WI38 (cell line): ENCODE results near the gene MEF2A.
"Not testable (repeated sequence)": the region's sequence is repeated elsewhere in the genome, so short reads cannot be mapped to it uniquely, and the experiment has no call there.

Experiments used
- H3K4me3 ChIP-seq: 2 replicates; pipeline ENCODE4 v1.5.1; 2011; ENCODE audit warnings: low read depth, mild to moderate bottlenecking, control low read depth, low read length
- TF ChIP-seq, protein P1 (sequence below): IDR thresholded peaks from 2 replicates; pipeline ENCODE4 v1.5.1; 2012; ENCODE audit warnings: low read depth, mild to moderate bottlenecking, control low read depth, low read length

The MEF2A gene

GRCh38 chr15:99729327-99729726, 163.5 kb downstream of the MEF2A start:
- TF ChIP-seq, protein P1, sequence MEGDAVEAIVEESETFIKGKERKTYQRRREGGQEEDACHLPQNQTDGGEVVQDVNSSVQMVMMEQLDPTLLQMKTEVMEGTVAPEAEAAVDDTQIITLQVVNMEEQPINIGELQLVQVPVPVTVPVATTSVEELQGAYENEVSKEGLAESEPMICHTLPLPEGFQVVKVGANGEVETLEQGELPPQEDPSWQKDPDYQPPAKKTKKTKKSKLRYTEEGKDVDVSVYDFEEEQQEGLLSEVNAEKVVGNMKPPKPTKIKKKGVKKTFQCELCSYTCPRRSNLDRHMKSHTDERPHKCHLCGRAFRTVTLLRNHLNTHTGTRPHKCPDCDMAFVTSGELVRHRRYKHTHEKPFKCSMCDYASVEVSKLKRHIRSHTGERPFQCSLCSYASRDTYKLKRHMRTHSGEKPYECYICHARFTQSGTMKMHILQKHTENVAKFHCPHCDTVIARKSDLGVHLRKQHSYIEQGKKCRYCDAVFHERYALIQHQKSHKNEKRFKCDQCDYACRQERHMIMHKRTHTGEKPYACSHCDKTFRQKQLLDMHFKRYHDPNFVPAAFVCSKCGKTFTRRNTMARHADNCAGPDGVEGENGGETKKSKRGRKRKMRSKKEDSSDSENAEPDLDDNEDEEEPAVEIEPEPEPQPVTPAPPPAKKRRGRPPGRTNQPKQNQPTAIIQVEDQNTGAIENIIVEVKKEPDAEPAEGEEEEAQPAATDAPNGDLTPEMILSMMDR = no peak
- H3K4me3 ChIP-seq = no peak overlapping the region

- H3K4me3 ChIP-seq = no peak overlapping the region
- TF ChIP-seq, protein P1 = peak; percentile 53
Observed at GRCh38 chr15:99729920-99730319, 164.1 kb downstream of the MEF2A start.

GRCh38 chr15:99731336-99732123, 165.7 kb downstream of the MEF2A start:
- TF ChIP-seq, protein P1 = no peak

DNA sequence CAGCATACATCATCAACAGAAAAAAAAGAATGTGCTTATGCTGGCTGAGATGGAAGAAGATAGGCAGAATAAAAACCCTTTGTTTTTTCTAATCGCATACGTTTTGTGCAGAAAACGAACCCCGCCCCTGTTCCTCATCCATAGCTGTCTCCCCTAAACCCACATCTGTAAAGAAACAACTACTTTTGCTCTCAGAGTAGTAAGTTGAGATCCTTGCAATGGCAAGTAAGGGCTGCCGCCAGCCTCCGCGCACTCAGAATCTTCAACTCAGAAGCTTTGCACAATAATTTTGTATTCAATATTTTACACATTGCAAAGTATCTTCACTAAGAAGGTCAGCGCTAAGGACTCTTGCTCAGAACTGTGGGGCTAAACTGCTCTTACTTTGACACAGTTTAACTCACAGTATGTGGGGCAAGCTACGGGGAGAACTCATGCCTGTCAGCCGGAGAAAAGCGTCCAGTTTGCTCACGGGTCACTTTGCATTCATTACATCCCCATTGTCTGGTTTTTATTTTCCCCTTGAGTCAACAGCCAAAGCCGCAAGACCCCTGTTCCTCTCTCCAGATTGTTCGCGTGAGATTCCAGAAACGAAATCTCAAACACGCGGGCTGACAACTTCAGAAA, 166.5 kb downstream of the MEF2A start:
- peak overlapping the region; percentile 81 for H3K4me3 ChIP-seq
- TF ChIP-seq, protein P1 = no peak

More at GRCh38 chr15:99731336-99732123, 165.7 kb downstream of the MEF2A start:
- peak overlapping the region; percentile 81 for H3K4me3 ChIP-seq

GRCh38 chr15:99732751-99733267, 167.0 kb downstream of the MEF2A start:
- H3K4me3 ChIP-seq = peak overlapping the region; percentile 81
- TF ChIP-seq, protein P1 = no peak

GRCh38 chr15:99733268-99734039, 167.7 kb downstream of the MEF2A start, which contains the start of gene LYSMD4:
Gene LYSMD4 (minus strand): TSS chr15:99733437. CDS start chr15:99731999, 1,438 bp downstream.
- TF ChIP-seq, protein P1 = no peak
- H3K4me3 ChIP-seq = peak within 1 kb of the TSS; percentile 81

DNA sequence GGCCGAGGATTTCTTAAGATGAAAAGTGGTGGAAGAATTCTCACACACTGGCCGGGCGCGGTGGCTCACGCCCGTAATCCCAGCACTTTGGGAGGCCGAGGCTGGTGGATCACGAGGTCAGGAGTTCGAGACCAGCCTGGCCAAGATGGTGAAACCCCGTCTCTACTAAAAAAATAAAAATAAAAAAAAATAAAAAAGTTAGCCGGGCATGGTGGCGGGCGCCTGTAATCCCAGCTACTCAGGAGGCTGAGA, 168.2 kb downstream of the MEF2A start:
- H3K4me3 ChIP-seq = not testable (repeated sequence)
